Inflammatory macrophage treated with lipopolysaccharide for 4 hours (primary cell): ENCODE results near the gene WEE1.

Experiments
- DNase-seq: peaks from one replicate; pipeline ENCODE4 v3.0.0-alpha.2; 2020

The WEE1 gene

GRCh38 chr11:9567401-9567800 is 6.1 kb upstream of the WEE1 start:
- DNase-seq = no peak

- DNase-seq = no peak
Observed at GRCh38 chr11:9568161-9568853, 5.2 kb upstream of the WEE1 start.

GRCh38 chr11:9568854-9569587 is 4.4 kb upstream of the WEE1 start:
- DNase-seq = peak; percentile 62

- DNase-seq = no peak
Observed at GRCh38 chr11:9569588-9570164, 3.8 kb upstream of the WEE1 start.

GRCh38 chr11:9570313-9571025 is 3.0 kb upstream of the WEE1 start:
- DNase-seq = no peak

- DNase-seq = no peak
Observed at GRCh38 chr11:9571071-9571762, 2.3 kb upstream of the WEE1 start.

- no peak for DNase-seq
Observed at GRCh38 chr11:9571763-9572115, 1.7 kb upstream of the WEE1 start.

- peak; percentile 15 for DNase-seq
Observed at GRCh38 chr11:9573775-9574621, 528 bp downstream of the WEE1 start.

- peak; percentile 17 for DNase-seq
Observed at GRCh38 chr11:9574622-9575259, 1.3 kb downstream of the WEE1 start.

- no peak for DNase-seq
Observed at GRCh38 chr11:9575260-9576240, 2.1 kb downstream of the WEE1 start.

- DNase-seq = peak; percentile 73
Observed at GRCh38 chr11:9576701-9577381, 3.4 kb downstream of the WEE1 start.

- DNase-seq = no peak
Observed at GRCh38 chr11:9577556-9577955, 4.1 kb downstream of the WEE1 start.

GRCh38 chr11:9580894-9581293 is 7.4 kb downstream of the WEE1 start:
- DNase-seq = no peak

GRCh38 chr11:9581556-9582161 is 8.2 kb downstream of the WEE1 start:
- DNase-seq = no peak

GRCh38 chr11:9590717-9591116 is 17.2 kb downstream of the WEE1 start:
- no peak for DNase-seq

GRCh38 chr11:9594267-9595046 is 21.0 kb downstream of the WEE1 start:
- no peak for DNase-seq

- DNase-seq = no peak
Observed at GRCh38 chr11:9596926-9597464, 23.5 kb downstream of the WEE1 start.

- DNase-seq = no peak
Observed at GRCh38 chr11:9600166-9600565, 26.7 kb downstream of the WEE1 start.
